GM06990 (cell line): ENCODE results near the gene NID2.
A peak's percentile ranks its signal among the peaks of the same experiment; 100 is the strongest.

Experiments used
- DNase-seq: peaks from one replicate; pipeline ENCODE4 v3.0.0-alpha.2; 2011; ENCODE audit not compliant: insufficient read length; ENCODE audit errors: extremely low read depth
- H3K27me3 ChIP-seq: replicated peaks from 2 replicates; pipeline ENCODE4 v1.6.0; 2011; ENCODE audit warnings: low read length; ENCODE audit not compliant: control insufficient read depth, insufficient read depth
- H3K36me3 ChIP-seq: 2 replicates; pipeline ENCODE4 v1.5.1; 2011; ENCODE audit warnings: low read length; ENCODE audit not compliant: control insufficient read depth, insufficient read depth
- H3K4me3 ChIP-seq: replicated peaks from 2 replicates; pipeline ENCODE4 v1.5.1; 2011; ENCODE audit warnings: low read depth, mild to moderate bottlenecking, control low read depth, low read length
- CTCF ChIP-seq: IDR thresholded peaks from 2 replicates; pipeline ENCODE4 v1.5.1; 2011; ENCODE audit warnings: low read length, control low read depth, mild to moderate bottlenecking, inconsistent platforms; ENCODE audit not compliant: insufficient read depth, poor library complexity, severe bottlenecking

NID2 gene

GRCh38 chr14:51998348-51998747 lies 70.5 kb downstream of the NID2 start:
- no peak overlapping the region for H3K4me3 ChIP-seq
- peaks cover 13% of the 10 kb centered on the region for H3K36me3 ChIP-seq
- no peak for TF ChIP-seq CTCF
- no peaks in the 10 kb centered on the region for H3K27me3 ChIP-seq
- DNase-seq, result no peak

GRCh38 chr14:51996148-51996746 lies 72.6 kb downstream of the NID2 start:
- H3K36me3 ChIP-seq, result peaks cover 7% of the 10 kb centered on the region
- peak; percentile 58 for TF ChIP-seq CTCF
- DNase-seq, result no peak
- H3K27me3 ChIP-seq, result no peaks in the 10 kb centered on the region
- H3K4me3 ChIP-seq, result no peak overlapping the region

- peaks cover 6% of the 10 kb centered on the region for H3K36me3 ChIP-seq
- TF ChIP-seq CTCF, result no peak
- H3K4me3 ChIP-seq, result no peak overlapping the region
- no peak for DNase-seq
- no peaks in the 10 kb centered on the region for H3K27me3 ChIP-seq
Measured at GRCh38 chr14:51993285-51993920, 75.5 kb downstream of the NID2 start.

GRCh38 chr14:51990488-51990887 lies 78.4 kb downstream of the NID2 start:
- no peak for TF ChIP-seq CTCF
- Histone ChIP-seq H3K36me3 (peaks cover 6% of the 10 kb centered on the region), H3K27me3 (no peaks in the 10 kb centered on the region), H3K4me3 (peak overlapping the region; percentile 95)
- DNase-seq, result no peak

GRCh38 chr14:51989293-51990234 lies 79.3 kb downstream of the NID2 start, which contains the start of gene RTRAF:
Gene RTRAF (plus strand): TSS chr14:51989546. CDS start chr14:51989640, 94 bp downstream.
- DNase-seq, result peak; percentile 97
- no peak for TF ChIP-seq CTCF
- Histone ChIP-seq H3K36me3 (peaks cover 4% of the 10 kb centered on the region), H3K4me3 (peak within 1 kb of the TSS; percentile 95), H3K27me3 (no peaks in the 10 kb centered on the region)
